ENCODE results near the gene EXOG.

- TF ChIP-seq POLR2AphosphoS5 (IDR thresholded peaks at IDR 0.05), result no peak
- TF ChIP-seq CTCF (IDR thresholded peaks at IDR 0.05), result no peak
- TF ChIP-seq POLR2A (IDR thresholded peaks at IDR 0.05), result no peak
These were observed 36.4 kb downstream of the EXOG start for GRCh38 chr3:38532529-38532928.

All from prostate gland (tissue), 2 donors.